ENCODE measurements around the gene SLC44A2. TPM values are rescaled to one million over a fixed set of nuclear protein-coding genes. Genes with fewer than 3 reads are reported as not detected.

SLC44A2 gene
- total and polyA plus RNA-seq, 2 of the 8 experiments (the other 6 are each of a cell fraction or from before 2014, with no cell fraction given) = 105 to 120 TPM

GRCh38 chr19:10580979-10581631, 44.2 kb upstream of the SLC44A2 start (continued):
- TF ChIP-seq GABPA (IDR thresholded peaks at IDR 0.05; ENCODE audit: borderline replicate concordance, insufficient read depth, low read length) (0 out of 2 replicates have a peak, but pooled peaks have one; percentile 23), MAX (IDR thresholded peaks at IDR 0.05) (peak; percentile 92), HDAC6 (IDR thresholded peaks at IDR 0.05; ENCODE audit: low read depth, low read length) (no peak), NRF1 (IDR thresholded peaks at IDR 0.05; ENCODE audit: low read depth, low read length) (no peak), CBX5 (IDR thresholded peaks at IDR 0.05; ENCODE audit: low read depth, low read length) (no peak), CTBP2 (IDR thresholded peaks at IDR 0.05; ENCODE audit: borderline replicate concordance, insufficient read depth, insufficient read length, low read length) (no peak), BRCA1 (IDR thresholded peaks at IDR 0.05; ENCODE audit: low read depth, low read length) (no peak), EZH2 (IDR thresholded peaks at IDR 0.05; ENCODE audit: low read depth, low read length, severe bottlenecking) (no peak), YY1 (IDR thresholded peaks at IDR 0.05; ENCODE audit: low read depth, low read length) (peak; percentile 55; the same call in 1 of the 2 replicates), CHD1 (IDR thresholded peaks at IDR 0.05; ENCODE audit: low read depth, low read length) (no peak), SUZ12 (IDR thresholded peaks at IDR 0.05; ENCODE audit: low read length) (no peak), TAF1 (IDR thresholded peaks at IDR 0.05; ENCODE audit: low read depth, low read length) (0 out of 2 replicates have a peak, but pooled peaks have one; percentile 30), ZNF274 (IDR thresholded peaks at IDR 0.05; ENCODE audit: borderline replicate concordance, extremely low read depth, low read length) (no peak), RBBP5 (IDR thresholded peaks at IDR 0.05; ENCODE audit: borderline replicate concordance, low read depth, low read length) (no peak), RFX5 (IDR thresholded peaks at IDR 0.05; ENCODE audit: borderline replicate concordance, low read depth, low read length) (no peak), ATF3 (IDR thresholded peaks at IDR 0.05; ENCODE audit: insufficient read depth, low read depth, low read length) (peak; percentile 66; the same call in 1 of the 2 replicates), GTF2F1 (IDR thresholded peaks at IDR 0.05; ENCODE audit: borderline replicate concordance, low read depth, low read length) (no peak), HDAC2 (IDR thresholded peaks at IDR 0.05; ENCODE audit: borderline replicate concordance in 1 of 2, low read depth in 2 of 2, low read length in 2 of 2) (no peak), TBP (IDR thresholded peaks at IDR 0.05; ENCODE audit: low read depth, low read length) (no peak), FOSL1 (IDR thresholded peaks at IDR 0.05; ENCODE audit: insufficient read depth, low read depth, low read length) (no peak), NANOG (IDR thresholded peaks at IDR 0.05; ENCODE audit: insufficient read depth, low read depth, low read length, poor library complexity, severe bottlenecking) (peak; percentile 26), CHD2 (IDR thresholded peaks at IDR 0.05; ENCODE audit: low read length) (no peak), BACH1 (IDR thresholded peaks at IDR 0.05; ENCODE audit: low read length) (no peak), KDM5A (IDR thresholded peaks at IDR 0.05; ENCODE audit: low read length) (no peak)

Measured in H1 (cell line).